Hepatocyte (in vitro differentiated cells): ENCODE data around the gene TRMT2A.

Experiments
- CTCF ChIP-seq: fragments of 200-600 bp; sonication (generic); IDR thresholded peaks from 2 replicates; pipeline ENCODE4 v1.5.1; 2016; ENCODE audit warnings: antibody characterized with exemption, mild to moderate bottlenecking; ENCODE audit not compliant: poor library complexity
- EZH2 ChIP-seq: fragments of 200-600 bp; sonication (generic); IDR thresholded peaks from 2 replicates; pipeline ENCODE4 v1.6.1; 2016; ENCODE audit warnings: antibody characterized with exemption, mild to moderate bottlenecking, borderline replicate concordance
- EZH2phosphoT487 ChIP-seq: fragments of 200-600 bp; sonication (generic); IDR thresholded peaks from one replicate; pipeline ENCODE4 v1.6.1; 2018; ENCODE audit warnings: antibody characterized with exemption, mild to moderate bottlenecking, low read depth, moderate library complexity; ENCODE audit not compliant: unreplicated experiment, severe bottlenecking

- TF ChIP-seq CTCF (no peak), EZH2 (no peak), EZH2phosphoT487 (no peak)
These were observed 4.9 kb upstream of the TRMT2A start for GRCh38 chr22:20121856-20122415.
